ENCODE data around the gene BST2. TPM values are rescaled to one million over a fixed set of nuclear protein-coding genes. Genes with fewer than 3 reads are reported as not detected.
A peak's percentile ranks its signal among the peaks of the same experiment; 100 is the strongest.

Gene BST2
- total and polyA plus RNA-seq, 4 donors: 11.6 to 14.5 (median 13.7) TPM

DNA sequence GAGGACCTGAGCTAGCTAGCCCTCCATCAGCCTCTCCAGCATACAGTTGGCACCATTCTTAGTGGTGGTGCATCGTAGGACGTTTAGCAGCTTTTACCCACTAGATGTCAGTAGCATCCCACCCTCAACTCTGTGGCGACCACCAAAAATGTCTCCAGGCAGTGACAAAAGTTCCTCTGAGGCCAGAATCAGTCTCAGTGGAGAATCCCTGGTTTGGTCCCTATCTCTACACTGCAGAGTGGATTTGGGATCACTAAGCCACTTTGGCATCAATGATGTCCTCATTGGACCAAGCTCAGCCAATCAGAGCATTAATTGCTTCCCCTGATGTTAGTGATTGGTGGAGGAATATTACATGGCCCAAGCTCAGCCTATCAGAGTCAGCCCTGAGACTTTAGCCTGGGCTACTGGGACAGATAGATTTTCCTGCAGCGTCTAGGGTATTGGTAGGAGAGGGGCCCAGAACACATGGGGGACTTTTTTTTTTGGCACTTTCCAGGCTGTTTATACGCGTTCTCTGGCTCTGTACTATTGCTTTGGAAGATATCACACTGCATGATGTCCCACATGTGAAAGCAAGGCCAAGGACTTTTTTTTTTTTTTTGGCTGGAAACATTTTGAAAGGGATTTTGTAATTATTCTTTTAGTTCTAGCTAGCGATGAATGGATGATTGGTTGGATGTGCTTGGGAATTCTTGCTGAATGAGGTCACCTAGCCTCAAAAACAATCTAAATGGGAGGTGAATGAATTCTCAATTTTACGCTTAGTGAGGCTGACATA lies 36.0 kb upstream of the BST2 start:
- no peaks in the 10 kb centered on the region for H3K4me1 ChIP-seq (ENCODE audit: control insufficient read depth, insufficient read depth, low read length)
- H3K27ac ChIP-seq (ENCODE audit: low read depth, low read length): no peak overlapping the region
- H3K27me3 ChIP-seq (ENCODE audit: control insufficient read depth, insufficient read depth, low read length): no peaks in the 10 kb centered on the region
- H3K9me3 ChIP-seq (ENCODE audit: control insufficient read depth, insufficient read depth, low read length): no peaks in the 10 kb centered on the region
- DNase-seq (ENCODE audit: low read depth in 4 of 6, low spot score in 6 of 6): peak in 2 of 6 donors; percentile 14 to 46
- no peak overlapping the region for H3K4me3 ChIP-seq (ENCODE audit: low read depth, low read length)
- H3K36me3 ChIP-seq (ENCODE audit: control insufficient read depth, insufficient read depth, low read length): peaks cover 6% of the 10 kb centered on the region
- WGBS (ENCODE audit: insufficient coverage): 37% methylated on average over 6 of the region's 8 CpGs

DNA sequence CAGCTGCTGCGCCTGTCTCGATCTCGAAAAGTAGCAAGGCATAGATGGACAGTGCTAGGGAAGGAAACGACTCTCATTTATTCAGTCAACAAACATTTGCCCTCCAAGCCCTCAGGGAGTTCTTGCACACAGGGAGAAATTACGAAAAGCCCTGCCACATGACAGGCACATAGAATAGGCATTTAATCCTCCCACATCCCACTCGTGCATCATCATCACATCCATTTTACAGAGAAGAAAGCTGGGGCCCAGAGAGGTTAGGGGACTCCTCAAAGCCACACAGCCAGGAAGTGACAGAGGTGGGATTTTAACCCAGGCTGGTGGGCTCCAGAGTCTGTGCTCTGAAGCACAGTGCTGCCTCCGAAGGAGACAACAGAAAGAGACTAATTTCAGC lies 31.4 kb upstream of the BST2 start:
- WGBS (ENCODE audit: insufficient coverage): 56% methylated on average over 1 of the region's 7 CpGs
- no peaks in the 10 kb centered on the region for H3K4me1 ChIP-seq (ENCODE audit: control insufficient read depth, insufficient read depth, low read length)

DNA sequence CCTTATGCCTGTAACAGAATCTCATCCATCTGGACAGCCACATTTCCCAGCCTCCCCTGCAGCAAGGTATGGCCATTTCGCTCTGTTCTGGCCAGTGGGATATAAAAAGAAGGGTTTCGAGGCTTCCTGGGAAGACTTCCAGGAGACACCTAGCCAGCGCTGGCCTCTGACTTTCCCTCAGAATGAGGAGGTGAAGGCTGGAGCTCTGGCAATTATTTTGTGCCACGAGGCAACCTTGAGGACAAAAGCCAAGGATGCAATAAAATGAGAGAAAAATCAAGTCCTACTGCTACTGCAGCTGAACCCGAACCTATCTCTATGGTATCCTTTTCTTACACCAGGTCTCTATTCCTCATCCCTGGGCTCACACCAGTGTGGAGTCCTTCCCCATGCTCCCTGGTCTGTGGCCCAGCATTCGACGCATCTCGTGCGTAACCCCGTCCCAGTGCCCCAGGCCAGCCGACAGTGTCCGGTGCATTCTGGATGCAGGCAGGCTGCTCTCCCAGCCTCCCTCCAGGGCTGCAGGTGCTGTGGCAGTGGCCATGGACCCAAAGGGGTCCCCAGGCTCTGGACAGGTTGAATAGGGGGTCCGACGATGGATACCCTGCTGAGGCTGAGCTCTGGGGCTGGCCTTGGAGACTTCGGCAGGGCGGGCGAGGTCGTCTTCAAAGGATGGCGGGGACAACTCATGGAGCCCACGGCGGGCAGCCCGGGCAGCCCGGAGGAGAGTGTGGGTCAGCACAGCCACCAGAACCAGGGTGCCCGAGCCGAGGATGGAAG lies 30.9 kb upstream of the BST2 start:
- WGBS (ENCODE audit: insufficient coverage): 97% methylated on average over 23 of the region's 25 CpGs
- Histone ChIP-seq H3K9me3 (ENCODE audit: control insufficient read depth, insufficient read depth, low read length) (no peaks in the 10 kb centered on the region), H3K4me3 (ENCODE audit: low read depth, low read length) (no peak overlapping the region), H3K27me3 (ENCODE audit: control insufficient read depth, insufficient read depth, low read length) (no peaks in the 10 kb centered on the region), H3K4me1 (ENCODE audit: control insufficient read depth, insufficient read depth, low read length) (no peaks in the 10 kb centered on the region), H3K27ac (ENCODE audit: low read depth, low read length) (no peak overlapping the region), H3K36me3 (ENCODE audit: control insufficient read depth, insufficient read depth, low read length) (peaks cover 21% of the 10 kb centered on the region)
- no peak for DNase-seq (ENCODE audit: low read depth in 4 of 6, low spot score in 6 of 6)

More for the DNA sequence above, 31.4 kb upstream of the BST2 start:
- Histone ChIP-seq H3K27ac (ENCODE audit: low read depth, low read length) (no peak overlapping the region), H3K27me3 (ENCODE audit: control insufficient read depth, insufficient read depth, low read length) (no peaks in the 10 kb centered on the region), H3K9me3 (ENCODE audit: control insufficient read depth, insufficient read depth, low read length) (no peaks in the 10 kb centered on the region), H3K36me3 (ENCODE audit: control insufficient read depth, insufficient read depth, low read length) (peaks cover 21% of the 10 kb centered on the region), H3K4me3 (ENCODE audit: low read depth, low read length) (no peak overlapping the region)
- no peak for DNase-seq (ENCODE audit: low read depth in 4 of 6, low spot score in 6 of 6)

DNA sequence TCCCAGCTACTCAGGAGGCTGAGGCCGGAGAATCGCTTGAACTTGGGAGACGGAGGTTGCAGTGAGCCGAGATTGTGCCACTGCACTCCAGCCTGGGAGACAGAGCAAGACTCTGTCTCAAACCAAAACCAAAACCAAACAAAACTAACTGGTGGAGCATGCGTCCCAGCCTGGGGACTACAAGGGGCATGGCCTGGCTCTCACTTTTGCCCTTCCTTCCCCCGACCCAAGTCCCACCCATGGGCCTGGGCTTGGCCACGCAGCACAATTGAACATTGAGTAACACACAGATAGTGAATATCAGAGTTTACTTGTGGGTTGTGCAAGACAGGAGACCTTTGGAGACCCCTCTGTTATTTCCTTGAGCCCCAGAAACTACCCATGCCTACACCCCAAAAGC lies 29.8 kb upstream of the BST2 start:
- 90% methylated on average over 5 of the region's 7 CpGs for WGBS (ENCODE audit: insufficient coverage)
- no peaks in the 10 kb centered on the region for H3K27me3 ChIP-seq (ENCODE audit: control insufficient read depth, insufficient read depth, low read length)

DNA sequence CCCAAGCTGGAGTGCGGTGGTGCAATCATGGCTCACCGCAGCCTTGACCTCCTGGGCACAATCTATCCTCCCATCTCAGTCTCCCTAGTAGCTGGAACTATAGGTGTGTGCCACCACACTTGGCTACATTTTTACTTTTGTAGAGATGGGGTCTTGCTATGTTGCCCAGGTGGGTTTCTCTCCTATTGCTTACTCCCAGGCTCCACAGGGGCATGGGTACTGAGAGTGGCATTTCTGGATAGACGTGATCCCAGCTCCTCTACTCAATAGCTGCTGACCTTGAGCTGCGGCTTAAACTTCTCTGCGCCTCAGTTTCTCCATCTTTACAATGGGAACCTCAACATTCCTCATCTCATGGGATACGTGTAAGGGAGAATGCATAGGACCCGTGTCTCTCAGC lies 26.0 kb upstream of the BST2 start:
- 100% methylated on average over 3 of the region's 7 CpGs for WGBS (ENCODE audit: insufficient coverage)
- Histone ChIP-seq H3K9me3 (ENCODE audit: control insufficient read depth, insufficient read depth, low read length) (no peaks in the 10 kb centered on the region), H3K4me3 (ENCODE audit: low read depth, low read length) (no peak overlapping the region), H3K27me3 (ENCODE audit: control insufficient read depth, insufficient read depth, low read length) (no peaks in the 10 kb centered on the region), H3K36me3 (ENCODE audit: control insufficient read depth, insufficient read depth, low read length) (peaks cover 18% of the 10 kb centered on the region), H3K4me1 (ENCODE audit: control insufficient read depth, insufficient read depth, low read length) (peaks cover 6% of the 10 kb centered on the region), H3K27ac (ENCODE audit: low read depth, low read length) (no peak overlapping the region)
- no peak for DNase-seq (ENCODE audit: low read depth in 4 of 6, low spot score in 6 of 6)

More for the DNA sequence above, 29.8 kb upstream of the BST2 start:
- Histone ChIP-seq H3K36me3 (ENCODE audit: control insufficient read depth, insufficient read depth, low read length) (peaks cover 21% of the 10 kb centered on the region), H3K9me3 (ENCODE audit: control insufficient read depth, insufficient read depth, low read length) (no peaks in the 10 kb centered on the region), H3K4me1 (ENCODE audit: control insufficient read depth, insufficient read depth, low read length) (no peaks in the 10 kb centered on the region), H3K4me3 (ENCODE audit: low read depth, low read length) (no peak overlapping the region), H3K27ac (ENCODE audit: low read depth, low read length) (no peak overlapping the region)
- DNase-seq (ENCODE audit: low read depth in 4 of 6, low spot score in 6 of 6): no peak

DNA sequence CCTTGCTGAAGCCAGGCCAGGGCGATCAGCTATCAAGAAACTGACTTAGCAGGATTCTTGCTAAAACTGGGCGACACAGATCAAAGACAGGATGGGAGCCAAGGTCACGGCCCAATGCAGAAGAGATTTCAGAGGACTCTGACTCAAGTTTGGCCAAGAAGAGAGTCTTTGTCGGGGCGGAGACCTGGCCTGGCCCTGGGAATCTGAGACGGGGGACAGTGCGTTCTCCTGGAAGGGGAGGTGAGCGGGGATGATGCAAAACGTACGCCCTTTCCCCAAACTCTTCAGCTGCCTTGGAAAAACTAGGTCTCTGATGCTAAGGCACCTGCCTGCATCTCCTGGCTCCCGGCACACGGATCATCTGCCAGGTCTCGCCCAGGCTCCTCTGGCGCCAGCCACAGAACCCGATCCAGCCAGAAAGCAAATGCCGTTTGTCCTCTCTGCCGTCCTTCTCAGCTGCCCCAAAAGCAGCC lies 24.2 kb upstream of the BST2 start:
- 67% methylated on average over 15 of the region's 17 CpGs for WGBS (ENCODE audit: insufficient coverage)
- Histone ChIP-seq H3K9me3 (ENCODE audit: control insufficient read depth, insufficient read depth, low read length) (no peaks in the 10 kb centered on the region), H3K4me3 (ENCODE audit: low read depth, low read length) (no peak overlapping the region), H3K27ac (ENCODE audit: low read depth, low read length) (no peak overlapping the region), H3K27me3 (ENCODE audit: control insufficient read depth, insufficient read depth, low read length) (no peaks in the 10 kb centered on the region), H3K36me3 (ENCODE audit: control insufficient read depth, insufficient read depth, low read length) (peaks cover 9% of the 10 kb centered on the region), H3K4me1 (ENCODE audit: control insufficient read depth, insufficient read depth, low read length) (peaks cover 14% of the 10 kb centered on the region)
- no peak for DNase-seq (ENCODE audit: low read depth in 4 of 6, low spot score in 6 of 6)

DNA sequence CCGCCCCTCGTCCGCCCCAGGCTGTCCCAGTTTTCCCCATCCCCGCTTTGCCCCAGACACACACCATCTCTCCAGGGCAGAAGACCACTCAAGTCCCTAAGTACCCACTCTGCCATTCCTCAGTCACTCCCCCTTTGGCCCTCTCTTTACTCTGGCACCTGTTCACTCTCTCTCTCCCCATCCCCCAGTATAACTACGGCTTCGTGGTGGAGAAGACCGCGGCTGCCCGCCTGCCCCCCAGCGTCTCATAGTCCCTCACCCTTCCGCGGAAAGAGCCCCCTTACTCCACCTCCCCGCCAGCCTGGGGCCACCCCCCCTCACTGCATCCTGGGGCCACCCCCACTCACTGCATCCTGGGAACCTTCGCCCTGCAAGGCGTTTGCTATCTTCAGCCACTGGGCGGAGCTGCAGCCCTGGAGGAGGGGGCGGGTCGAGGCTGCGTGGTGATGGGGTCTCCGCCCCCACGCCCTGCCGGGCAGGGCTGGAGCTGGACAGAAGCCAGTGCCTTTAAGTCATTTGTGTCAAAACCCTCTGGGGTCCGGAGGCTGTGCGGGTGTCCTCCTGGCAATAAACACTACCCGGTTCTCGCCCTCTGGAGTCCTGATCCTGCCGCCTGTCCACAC lies 19.4 kb upstream of the BST2 start:
- Histone ChIP-seq H3K27me3 (ENCODE audit: control insufficient read depth, insufficient read depth, low read length) (no peaks in the 10 kb centered on the region), H3K36me3 (ENCODE audit: control insufficient read depth, insufficient read depth, low read length) (peaks cover 26% of the 10 kb centered on the region), H3K27ac (ENCODE audit: low read depth, low read length) (no peak overlapping the region), H3K4me3 (ENCODE audit: low read depth, low read length) (peak overlapping the region; percentile 27), H3K9me3 (ENCODE audit: control insufficient read depth, insufficient read depth, low read length) (no peaks in the 10 kb centered on the region), H3K4me1 (ENCODE audit: control insufficient read depth, insufficient read depth, low read length) (peaks cover 25% of the 10 kb centered on the region)
- 9% methylated on average over 22 of the region's 27 CpGs for WGBS (ENCODE audit: insufficient coverage)
- DNase-seq (ENCODE audit: low read depth in 4 of 6, low spot score in 6 of 6): peak in 3 of 6 donors; percentile 26 to 75 (median 73)

DNA sequence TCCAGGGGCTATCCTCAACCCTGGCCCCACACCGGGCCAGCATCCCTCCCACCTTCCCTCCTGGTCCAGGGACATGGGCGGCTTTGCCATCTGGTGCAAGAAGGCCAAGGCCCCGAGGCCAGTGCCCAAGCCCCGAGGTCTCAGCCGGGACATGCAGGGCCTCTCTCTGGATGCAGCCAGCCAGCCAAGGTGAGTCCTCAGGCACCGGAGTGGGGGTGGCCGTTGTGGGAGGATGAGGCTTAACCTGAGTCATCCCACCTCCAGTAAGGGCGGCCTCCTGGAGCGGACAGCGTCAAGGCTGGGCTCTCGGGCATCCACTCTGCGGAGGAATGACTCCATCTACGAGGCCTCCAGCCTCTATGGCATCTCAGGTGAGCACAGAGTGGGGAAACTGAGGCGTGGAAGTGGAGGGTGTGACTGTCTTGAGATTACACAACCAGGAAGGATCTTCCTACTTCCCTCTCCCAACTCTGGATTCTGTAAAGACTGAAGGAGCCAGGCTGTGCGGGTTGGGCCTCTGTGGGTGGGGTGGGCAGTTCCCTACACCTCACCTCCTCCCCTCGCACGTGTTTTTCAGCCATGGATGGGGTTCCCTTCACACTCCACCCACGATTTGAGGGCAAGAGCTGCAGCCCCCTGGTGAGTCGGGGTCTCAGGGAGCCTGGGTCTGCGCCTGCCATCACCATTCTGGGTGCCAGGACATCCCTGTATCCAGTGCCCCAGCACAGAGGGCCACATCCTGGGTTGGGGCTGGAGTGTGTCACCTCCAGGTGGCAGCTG lies 18.2 kb upstream of the BST2 start:
- peaks cover 22% of the 10 kb centered on the region for H3K4me1 ChIP-seq (ENCODE audit: control insufficient read depth, insufficient read depth, low read length)
- H3K27me3 ChIP-seq (ENCODE audit: control insufficient read depth, insufficient read depth, low read length): no peaks in the 10 kb centered on the region
- H3K36me3 ChIP-seq (ENCODE audit: control insufficient read depth, insufficient read depth, low read length): peaks cover 24% of the 10 kb centered on the region
- no peaks in the 10 kb centered on the region for H3K9me3 ChIP-seq (ENCODE audit: control insufficient read depth, insufficient read depth, low read length)
- WGBS (ENCODE audit: insufficient coverage): 98% methylated on average over 9 of the region's 20 CpGs
- DNase-seq (ENCODE audit: low read depth in 4 of 6, low spot score in 6 of 6): no peak
- H3K27ac ChIP-seq (ENCODE audit: low read depth, low read length): no peak overlapping the region
- no peak overlapping the region for H3K4me3 ChIP-seq (ENCODE audit: low read depth, low read length)

DNA sequence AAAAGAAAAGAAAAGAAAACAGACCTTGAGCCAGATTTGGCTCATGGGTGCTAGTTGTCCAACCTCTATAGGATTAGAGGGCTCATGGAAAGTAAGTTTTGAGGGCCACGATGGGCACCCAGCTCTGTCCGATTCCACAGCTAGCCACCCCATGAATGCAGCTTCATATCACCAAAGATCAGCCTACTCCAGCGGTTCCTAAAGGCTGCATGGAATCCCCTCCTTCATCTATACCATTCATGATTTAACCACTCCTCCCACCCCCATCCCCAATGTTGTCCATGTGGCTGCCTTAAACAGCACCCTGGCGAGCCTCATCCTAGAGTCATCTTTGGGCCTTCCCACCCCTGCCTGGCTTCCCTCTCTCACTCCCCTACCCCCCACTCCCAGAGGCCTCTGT lies 16.5 kb upstream of the BST2 start:
- H3K27ac ChIP-seq (ENCODE audit: low read depth, low read length): no peak overlapping the region
- H3K9me3 ChIP-seq (ENCODE audit: control insufficient read depth, insufficient read depth, low read length): no peaks in the 10 kb centered on the region
- no peak overlapping the region for H3K4me3 ChIP-seq (ENCODE audit: low read depth, low read length)
- H3K36me3 ChIP-seq (ENCODE audit: control insufficient read depth, insufficient read depth, low read length): peaks cover 24% of the 10 kb centered on the region
- DNase-seq (ENCODE audit: low read depth in 4 of 6, low spot score in 6 of 6): no peak
- no peaks in the 10 kb centered on the region for H3K27me3 ChIP-seq (ENCODE audit: control insufficient read depth, insufficient read depth, low read length)
- 94% methylated on average over 4 of the region's 4 CpGs for WGBS (ENCODE audit: insufficient coverage)
- peaks cover 22% of the 10 kb centered on the region for H3K4me1 ChIP-seq (ENCODE audit: control insufficient read depth, insufficient read depth, low read length)
